Effector CD4-positive, alpha-beta T cell (primary cell): ENCODE data around the gene ELOVL3.

Experiments
- DNase-seq: peaks from one replicate; pipeline ENCODE4 v3.0.0-alpha.2; 2020

The ELOVL3 gene

DNA sequence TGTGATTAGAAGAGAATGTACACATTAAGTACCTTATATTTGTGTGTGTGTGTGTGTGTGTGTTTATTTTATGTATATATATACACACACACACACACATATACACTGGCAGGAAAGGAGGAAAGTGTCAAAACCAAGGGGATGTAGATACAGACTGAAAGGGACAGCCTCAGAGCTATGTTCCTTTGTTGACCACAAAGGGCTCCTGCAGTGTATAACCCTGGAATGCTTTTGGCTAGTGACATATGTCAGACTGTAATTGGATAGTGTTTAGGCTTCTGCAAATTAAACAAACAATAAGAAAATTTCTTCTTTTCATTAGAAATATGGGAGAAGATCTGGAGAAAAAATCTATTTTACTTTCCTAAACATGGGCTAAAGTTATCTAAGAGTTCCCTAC lies 35.1 kb downstream of the ELOVL3 start:
- DNase-seq = no peak

DNA sequence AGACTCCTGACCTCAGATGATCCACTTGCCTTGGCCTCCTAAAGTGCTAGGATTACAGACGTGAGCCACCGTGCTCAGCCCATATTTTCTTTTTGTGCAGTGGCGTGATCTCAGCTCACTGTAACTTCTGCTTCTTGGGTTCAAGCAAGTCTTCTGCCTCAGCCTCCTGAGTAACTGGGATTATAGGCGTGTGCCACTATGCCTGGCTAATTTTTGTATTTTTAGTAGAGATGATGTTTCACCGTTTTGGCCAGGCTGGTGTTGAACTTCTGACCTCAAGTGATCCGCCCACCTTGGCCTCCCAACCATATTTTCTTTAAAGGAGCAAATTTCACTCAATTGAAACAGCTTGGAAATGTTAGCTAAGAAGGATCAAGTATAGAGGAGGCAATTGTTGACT lies 35.7 kb downstream of the ELOVL3 start:
- DNase-seq = no peak

GRCh38 chr10:102262744-102263370 lies 36.8 kb downstream of the ELOVL3 start:
- no peak for DNase-seq

DNA sequence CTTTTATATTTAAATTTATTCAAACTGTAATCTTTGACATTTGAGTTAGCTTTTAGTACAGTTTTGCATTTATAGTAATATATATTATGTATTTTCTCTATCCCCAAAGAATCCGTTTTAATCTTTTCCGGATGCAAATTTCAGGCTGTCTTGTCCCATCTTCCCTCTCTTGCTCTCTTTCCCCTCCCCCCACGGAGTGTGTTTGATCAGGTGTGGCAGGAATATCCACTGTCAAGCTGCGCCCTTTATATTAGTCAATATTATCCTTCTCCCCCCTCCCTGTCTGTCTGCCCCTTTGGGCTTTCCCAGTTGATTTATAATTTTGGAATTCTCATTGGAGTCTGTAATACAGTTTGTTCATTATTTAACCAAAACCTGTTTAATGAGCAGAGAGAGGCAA lies 38.3 kb downstream of the ELOVL3 start:
- no peak for DNase-seq

DNA sequence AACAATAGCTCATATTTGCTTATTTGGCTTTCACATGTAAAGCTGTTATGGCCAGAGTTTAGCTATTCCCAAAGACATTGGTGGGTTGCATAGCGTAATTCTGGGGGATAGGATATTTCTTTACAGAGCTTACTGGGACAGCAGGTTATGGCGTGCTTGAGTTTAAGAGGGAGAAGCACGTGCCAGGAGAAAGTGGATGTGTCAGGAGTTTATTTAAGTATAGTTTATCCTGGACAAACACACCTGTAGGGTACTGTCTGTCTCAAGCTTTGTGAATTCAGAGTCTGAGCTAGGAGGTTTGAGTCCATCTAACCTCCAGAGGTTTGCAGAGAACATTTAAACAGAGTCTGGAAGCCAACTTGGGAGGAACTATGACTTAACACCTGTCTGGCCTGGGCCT lies 40.6 kb downstream of the ELOVL3 start:
- DNase-seq = no peak

DNA sequence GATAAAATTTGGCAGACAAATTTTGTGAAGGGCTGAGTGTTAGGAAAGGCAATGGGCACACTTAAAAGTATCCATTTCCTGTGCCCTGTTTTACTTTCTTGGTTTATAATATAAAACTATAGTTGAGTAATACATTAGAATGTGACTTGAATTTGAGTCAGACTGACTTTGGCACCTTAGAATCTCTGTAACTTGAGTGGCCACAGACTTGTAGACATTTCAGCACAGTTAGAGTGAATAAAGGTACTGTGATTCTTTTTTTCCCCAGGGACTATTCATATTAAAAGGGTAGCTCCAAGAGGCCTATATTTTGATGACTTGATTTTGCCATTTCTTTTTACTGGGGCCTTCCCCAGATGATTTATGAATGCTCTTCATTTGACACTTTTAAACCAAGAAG lies 41.6 kb downstream of the ELOVL3 start:
- DNase-seq = no peak

DNA sequence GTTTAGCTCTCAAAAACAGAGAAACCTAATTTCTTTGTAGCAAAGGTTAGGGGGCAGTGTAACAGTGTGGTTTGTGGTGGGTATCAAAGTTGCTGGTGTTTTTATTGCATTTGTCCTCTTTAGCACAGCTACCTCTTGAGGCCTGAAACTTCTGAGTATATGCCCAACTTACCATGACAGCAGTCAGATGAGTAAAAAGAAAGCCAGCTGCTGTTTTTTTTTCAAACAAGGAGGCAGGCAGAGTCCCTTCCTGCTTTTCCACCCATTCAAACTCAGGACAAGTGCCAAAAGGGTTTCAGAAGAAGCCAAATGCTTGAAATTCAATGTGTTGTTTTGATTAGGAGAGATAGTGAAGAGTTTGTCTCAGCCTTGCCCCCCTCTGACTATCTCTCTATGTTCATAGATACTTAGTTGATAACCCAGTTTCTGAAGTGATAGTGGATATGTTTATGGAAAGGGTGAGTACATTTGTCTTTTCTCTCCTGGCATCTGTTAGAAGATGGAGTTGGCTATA lies 42.3 kb downstream of the ELOVL3 start:
- DNase-seq = no peak

DNA sequence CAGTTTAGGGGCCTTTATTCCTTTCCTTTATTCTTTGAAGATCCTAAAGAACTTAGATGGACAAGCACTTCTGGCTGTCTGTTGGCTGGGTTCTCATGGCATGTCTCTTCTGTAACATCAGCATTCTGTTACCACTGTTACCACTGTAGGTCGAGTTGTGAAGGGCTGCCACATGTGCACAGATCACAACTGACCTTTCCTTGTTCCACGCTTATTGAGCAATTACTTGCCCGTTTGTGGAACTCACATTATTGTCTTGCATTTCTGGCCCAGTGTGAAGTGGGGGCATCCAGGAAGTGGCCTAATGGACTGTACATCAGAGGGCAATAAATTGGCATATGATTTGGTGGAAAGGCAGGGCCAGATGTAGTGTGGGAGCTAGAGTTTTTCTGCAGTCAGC lies 42.9 kb downstream of the ELOVL3 start:
- DNase-seq = no peak

- DNase-seq = no peak
Observed at GRCh38 chr10:102274062-102274461, 48.0 kb downstream of the ELOVL3 start.

GRCh38 chr10:102275343-102275742 lies 49.2 kb downstream of the ELOVL3 start:
- DNase-seq = no peak

- DNase-seq = no peak
Observed at GRCh38 chr10:102279104-102279503, 53.0 kb downstream of the ELOVL3 start.
